K562 (cell line): ENCODE results near the gene SFTPB. TPM values are rescaled to one million over a fixed set of nuclear protein-coding genes. Genes with fewer than 3 reads are reported as not detected.

ENCODE experiments used
- ATAC-seq: fragments of 200-7000 bp; cut with Tn5 transposase; 3 replicates; pipeline ENCODE4 v1.9.1; 2020; ENCODE audit warnings: moderate library complexity
- BruUV-seq: library from RNA; stranded (reverse); fragments of 400-500 nt; replicated peaks from 2 replicates; lab custom pipeline; 2021; lab: Mats Ljungman, UMichigan
- CTCF ChIA-PET: fragments of 300-600 bp; formaldehyde crosslinking; extraction: SDS; loops from one replicate; lab custom pipeline; 2021; ENCODE audit warnings: low intra/inter-chr PET ratio; lab: Yijun Ruan, JAX
- POLR2A ChIA-PET: fragments of 300-600, 350-650 bp; sonication (Branson Sonifier 250); formaldehyde crosslinking; extraction: SDS; loops from one replicate; lab custom pipeline; 2021; ENCODE audit warnings: antibody characterized with exemption, inconsistent platforms; lab: Yijun Ruan, JAX
- DNase-seq, 4 experiments: peaks; one replicate each; pipeline versions ENCODE4 v3.0.0 to v3.0.0-alpha.2; 2011 to 2018; ENCODE audit warnings: low spot score in 3 of 4, mixed read lengths in 3 of 4; ENCODE audit errors: extremely low read depth in 1 of 4
- FAIRE-seq: peaks from 2 replicates; lab custom pipeline; 2011; peaks lifted over from hg19 to GRCh38; lab: Jason Lieb, UNC
- H2AFZ ChIP-seq: 2 replicates; pipeline ENCODE4 v1.6.0; 2011; ENCODE audit warnings: low read depth, low read length, control low read depth, inconsistent platforms
- H3K27ac ChIP-seq: fragments of 200-600 bp; 3 replicates; pipeline ENCODE4 v1.8.0; 2011; ENCODE audit warnings: low read depth, mild to moderate bottlenecking, control low read depth, inconsistent platforms, low read length, moderate library complexity, mixed read lengths; ENCODE audit errors: extremely low read depth
- H3K27me3 ChIP-seq, 2 experiments: fragments of 300-600 bp in 1 of 2; 2 replicates in 1 of 2; 3 replicates in 1 of 2; pipeline versions ENCODE4 v1.6.0 to v1.8.0; 2011; ENCODE audit warnings: inconsistent platforms in 2 of 2, low read length in 2 of 2, mild to moderate bottlenecking in 1 of 2, mixed read lengths in 1 of 2, moderate library complexity in 1 of 2; ENCODE audit not compliant: control insufficient read depth in 2 of 2, insufficient read depth in 2 of 2
- H3K36me3 ChIP-seq: fragments of 300-600 bp; 3 replicates; pipeline ENCODE4 v1.8.0; 2011; ENCODE audit warnings: mild to moderate bottlenecking, low read length, inconsistent platforms; ENCODE audit not compliant: control insufficient read depth, insufficient read depth
- H3K4me1 ChIP-seq, 2 experiments: fragments of 200-600 bp in 1 of 2; replicated peaks in 1 of 2; 2 replicates in 1 of 2; 3 replicates in 1 of 2; pipeline versions ENCODE4 v1.5.1 to v1.8.0; 2011; ENCODE audit warnings: inconsistent platforms in 2 of 2, low read length in 2 of 2, mild to moderate bottlenecking in 1 of 2, mixed read lengths in 1 of 2, moderate library complexity in 1 of 2; ENCODE audit not compliant: control insufficient read depth in 2 of 2, insufficient read depth in 2 of 2
- H3K4me2 ChIP-seq: 2 replicates; pipeline ENCODE4 v1.6.1; 2011; ENCODE audit warnings: low read length, control low read depth, inconsistent platforms, mixed read lengths; ENCODE audit not compliant: insufficient read depth
- H3K4me3 ChIP-seq: fragments of 200-600 bp; sonication (generic), shearing (Covaris generic); 2 replicates; pipeline ENCODE4 v1.5.1; 2016; ENCODE audit warnings: control low read depth, inconsistent platforms
- H3K79me2 ChIP-seq: fragments of 200-600 bp; 3 replicates; pipeline ENCODE4 v1.8.0; 2011; ENCODE audit warnings: low read length, inconsistent platforms; ENCODE audit not compliant: control insufficient read depth, insufficient read depth
- H3K9ac ChIP-seq, 2 experiments: 2 replicates each; pipeline versions ENCODE4 v1.6.0 to v1.6.1; 2011; ENCODE audit warnings: low read depth in 2 of 2, low read length in 2 of 2, control low read depth in 1 of 2, inconsistent platforms in 1 of 2, mild to moderate bottlenecking in 1 of 2, mixed read lengths in 1 of 2; ENCODE audit not compliant: insufficient read depth in 1 of 2
- H3K9me1 ChIP-seq: one replicate; pipeline ENCODE4 v1.6.0; 2011; ENCODE audit warnings: inconsistent platforms, mild to moderate bottlenecking, low read length, moderate library complexity; ENCODE audit not compliant: control insufficient read depth, insufficient read depth
- H3K9me3 ChIP-seq: replicated peaks from 2 replicates; pipeline ENCODE4 v1.5.1; 2011; ENCODE audit warnings: low read depth, low read length, inconsistent platforms; ENCODE audit not compliant: control insufficient read depth, insufficient read depth
- H4K20me1 ChIP-seq: replicated peaks from 2 replicates; pipeline ENCODE4 v1.6.1; 2011; ENCODE audit warnings: low read length, inconsistent platforms, mixed read lengths; ENCODE audit not compliant: control insufficient read depth, insufficient read depth
- HDAC6 ChIP-seq: IDR thresholded peaks from 2 replicates; pipeline ENCODE4 v1.6.1; 2012; ENCODE audit warnings: low read depth, mild to moderate bottlenecking, control low read depth, inconsistent platforms, low read length, moderate library complexity
- HNRNPH1 ChIP-seq: fragments of 200-400 bp; formaldehyde crosslinking; optimal IDR thresholded peaks from 2 replicates; pipeline ENCODE3; 2017; ENCODE audit warnings: low read depth, mild to moderate bottlenecking, low read length, moderate library complexity
- NR2C1 ChIP-seq, 2 experiments: fragments of 450-650 bp; IDR thresholded peaks; 2 replicates each; pipeline ENCODE4 v1.6.1; 2017; ENCODE audit warnings: mild to moderate bottlenecking in 2 of 2, antibody characterized with exemption in 1 of 2, inconsistent platforms in 1 of 2, missing compliant biosample characterization in 1 of 2, missing genetic modification characterization in 1 of 2
- NRF1 ChIP-seq, 2 experiments: fragments of 450-650 bp; IDR thresholded peaks in 1 of 2; conservative IDR thresholded peaks in 1 of 2; 2 replicates each; pipeline ENCODE4 v1.6.1; 2014; ENCODE audit warnings: mild to moderate bottlenecking in 2 of 2
- SMARCB1 ChIP-seq: IDR thresholded peaks from 2 replicates; pipeline ENCODE4 v1.6.1; 2011; ENCODE audit warnings: improper control_type of control experiment, low read depth; ENCODE audit not compliant: insufficient read length
- STAG1 ChIP-seq: sonication (generic); formaldehyde crosslinking; IDR thresholded peaks from 2 replicates; pipeline ENCODE4 v1.5.0; 2020; ENCODE audit warnings: missing genetic modification reagents, borderline replicate concordance
- TFAM ChIP-seq: fragments of 250-450 bp; sonication (Bioruptor Pico); conservative IDR thresholded peaks from 2 replicates; pipeline ENCODE4 v1.5.0; 2021; ENCODE audit warnings: mild to moderate bottlenecking, moderate library complexity
- TOE1 ChIP-seq, 2 experiments: fragments of 450-650 bp in 1 of 2; sonication (generic) in 1 of 2; formaldehyde crosslinking in 1 of 2; IDR thresholded peaks; 2 replicates each; pipeline versions ENCODE4 v1.7.1 to v1.8.0; 2016 to 2022; ENCODE audit warnings: borderline replicate concordance in 2 of 2, mild to moderate bottlenecking in 2 of 2, antibody characterized with exemption in 1 of 2, inconsistent platforms in 1 of 2, low read depth in 1 of 2, missing genetic modification reagents in 1 of 2, moderate library complexity in 1 of 2
- ZNF134 ChIP-seq: fragments of 250-450 bp; sonication (Bioruptor Pico); conservative IDR thresholded peaks from 2 replicates; pipeline ENCODE4 v1.4.0; 2020
- ZNF707 ChIP-seq: fragments of 250-450 bp; sonication (Bioruptor Pico); conservative IDR thresholded peaks from 2 replicates; pipeline ENCODE4 v1.8.0; 2022; ENCODE audit warnings: inconsistent platforms, mild to moderate bottlenecking, moderate library complexity
- WGBS: fragments of 100-300 bp; shearing (Covaris generic); methylation state at CpG from one replicate; pipeline ENCODE4 v1.1.6; 2016; ENCODE audit warnings: low coverage, mixed read lengths; ENCODE audit not compliant: insufficient coverage; ENCODE audit errors: missing lambda C conversion rate; 5-methylcytosine and 5-hydroxymethylcytosine counted together
- in situ Hi-C: fragments of 300-500 bp; cut with MboI; formaldehyde crosslinking; loops from 4 replicates; pipeline ENCODE4 v1.15.0; 2018; ENCODE audit warnings: inconsistent platforms, mixed read lengths
- intact Hi-C: fragments of 100-400 bp; cut with micrococcal nuclease; formaldehyde crosslinking; loops from 2 replicates; pipeline ENCODE4 v1.14.2; 2022
- polyA plus RNA-seq, 8 experiments: library from polyadenylated mRNA; depleted of rRNA in 4 of 8; stranded (reverse) in 5 of 8; unstranded in 3 of 8; fragments of >200 nt; fragmentation: Nextera tagmentation in 2 of 8; fragmentation: Illumina TruSeq in 1 of 8; extraction: Ambion mirVana in 2 of 8; extraction: Trizol in 1 of 8; gene quantifications; 2 replicates each; pipeline versions ENCODE4 v1.2.1 to v1.2.3, GENCODE V29; 2011 to 2014; ENCODE audit warnings: inconsistent platforms in 1 of 8, missing spikeins in 1 of 8
- total RNA-seq, 7 experiments: library from RNA; depleted of rRNA in 6 of 7; stranded (reverse); fragments of >200 nt in 6 of 7; fragmentation: Illumina TruSeq in 2 of 7; extraction: Trizol in 2 of 7; gene quantifications; 2 replicates each; pipeline versions ENCODE4 v1.2.1 to v1.2.3, GENCODE V29; 2011 to 2021; ENCODE audit warnings: low replicate concordance in 1 of 7
- TF ChIP-seq, protein P1 (sequence below): fragments of 250-450 bp; sonication (Bioruptor Pico); IDR thresholded peaks from 2 replicates; pipeline ENCODE4 v1.4.0; 2020; ENCODE audit warnings: mild to moderate bottlenecking
- TF ChIP-seq, protein P2 (sequence below): fragments of 450-650 bp; IDR thresholded peaks from 2 replicates; pipeline ENCODE4 v1.6.1; 2016; ENCODE audit warnings: mild to moderate bottlenecking
- TF ChIP-seq, protein P3 (sequence below): fragments of 450-650 bp; IDR thresholded peaks from 2 replicates; pipeline ENCODE4 v1.6.1; 2016
- TF ChIP-seq, protein P4 (sequence below): sonication (generic); formaldehyde crosslinking; IDR thresholded peaks from 2 replicates; pipeline ENCODE4 v1.8.1; 2023; ENCODE audit warnings: mild to moderate bottlenecking, missing genetic modification reagents

The SFTPB gene
- total and polyA plus RNA-seq, 9 of the 15 experiments (the other 6 are each of a cell fraction or from before 2014, with no cell fraction given): 0.03 to 7.0 TPM; not detected in 7

DNA sequence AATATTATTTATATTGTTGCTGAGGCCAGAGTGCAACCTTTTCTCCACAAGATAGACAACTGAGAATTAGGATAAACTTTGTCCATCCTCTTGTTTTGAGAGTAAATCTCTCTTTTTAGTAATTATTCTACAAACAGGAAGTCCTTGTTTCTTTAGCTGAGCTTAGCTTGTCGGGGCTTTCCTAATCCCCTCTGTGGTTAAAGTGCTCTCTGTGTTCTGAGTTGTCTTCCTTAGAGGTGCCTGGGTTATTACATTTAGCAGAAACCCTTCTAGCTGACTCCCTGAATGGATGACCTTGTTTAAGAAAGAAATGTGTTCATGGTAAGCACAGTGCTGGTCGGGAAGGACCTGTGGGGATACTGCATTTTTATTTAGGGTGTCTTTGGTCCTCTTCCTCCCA is 39.3 kb downstream of the SFTPB start (continued):
- TF ChIP-seq TOE1 (IDR thresholded peaks at IDR 0.05; ENCODE audit: borderline replicate concordance): no peak
- TF ChIP-seq TOE1 (CRISPR knock-in tag; IDR thresholded peaks at IDR 0.05; ENCODE audit: borderline replicate concordance, low read depth): no peak
- no peak for TF ChIP-seq SMARCB1
- TF ChIP-seq, protein P1, sequence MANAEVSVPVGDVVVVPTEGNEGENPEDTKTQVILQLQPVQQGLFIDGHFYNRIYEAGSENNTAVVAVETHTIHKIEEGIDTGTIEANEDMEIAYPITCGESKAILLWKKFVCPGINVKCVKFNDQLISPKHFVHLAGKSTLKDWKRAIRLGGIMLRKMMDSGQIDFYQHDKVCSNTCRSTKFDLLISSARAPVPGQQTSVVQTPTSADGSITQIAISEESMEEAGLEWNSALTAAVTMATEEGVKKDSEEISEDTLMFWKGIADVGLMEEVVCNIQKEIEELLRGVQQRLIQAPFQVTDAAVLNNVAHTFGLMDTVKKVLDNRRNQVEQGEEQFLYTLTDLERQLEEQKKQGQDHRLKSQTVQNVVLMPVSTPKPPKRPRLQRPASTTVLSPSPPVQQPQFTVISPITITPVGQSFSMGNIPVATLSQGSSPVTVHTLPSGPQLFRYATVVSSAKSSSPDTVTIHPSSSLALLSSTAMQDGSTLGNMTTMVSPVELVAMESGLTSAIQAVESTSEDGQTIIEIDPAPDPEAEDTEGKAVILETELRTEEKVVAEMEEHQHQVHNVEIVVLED: no peak
- TF ChIP-seq, protein P2, sequence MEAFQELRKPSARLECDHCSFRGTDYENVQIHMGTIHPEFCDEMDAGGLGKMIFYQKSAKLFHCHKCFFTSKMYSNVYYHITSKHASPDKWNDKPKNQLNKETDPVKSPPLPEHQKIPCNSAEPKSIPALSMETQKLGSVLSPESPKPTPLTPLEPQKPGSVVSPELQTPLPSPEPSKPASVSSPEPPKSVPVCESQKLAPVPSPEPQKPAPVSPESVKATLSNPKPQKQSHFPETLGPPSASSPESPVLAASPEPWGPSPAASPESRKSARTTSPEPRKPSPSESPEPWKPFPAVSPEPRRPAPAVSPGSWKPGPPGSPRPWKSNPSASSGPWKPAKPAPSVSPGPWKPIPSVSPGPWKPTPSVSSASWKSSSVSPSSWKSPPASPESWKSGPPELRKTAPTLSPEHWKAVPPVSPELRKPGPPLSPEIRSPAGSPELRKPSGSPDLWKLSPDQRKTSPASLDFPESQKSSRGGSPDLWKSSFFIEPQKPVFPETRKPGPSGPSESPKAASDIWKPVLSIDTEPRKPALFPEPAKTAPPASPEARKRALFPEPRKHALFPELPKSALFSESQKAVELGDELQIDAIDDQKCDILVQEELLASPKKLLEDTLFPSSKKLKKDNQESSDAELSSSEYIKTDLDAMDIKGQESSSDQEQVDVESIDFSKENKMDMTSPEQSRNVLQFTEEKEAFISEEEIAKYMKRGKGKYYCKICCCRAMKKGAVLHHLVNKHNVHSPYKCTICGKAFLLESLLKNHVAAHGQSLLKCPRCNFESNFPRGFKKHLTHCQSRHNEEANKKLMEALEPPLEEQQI: no peak

DNA sequence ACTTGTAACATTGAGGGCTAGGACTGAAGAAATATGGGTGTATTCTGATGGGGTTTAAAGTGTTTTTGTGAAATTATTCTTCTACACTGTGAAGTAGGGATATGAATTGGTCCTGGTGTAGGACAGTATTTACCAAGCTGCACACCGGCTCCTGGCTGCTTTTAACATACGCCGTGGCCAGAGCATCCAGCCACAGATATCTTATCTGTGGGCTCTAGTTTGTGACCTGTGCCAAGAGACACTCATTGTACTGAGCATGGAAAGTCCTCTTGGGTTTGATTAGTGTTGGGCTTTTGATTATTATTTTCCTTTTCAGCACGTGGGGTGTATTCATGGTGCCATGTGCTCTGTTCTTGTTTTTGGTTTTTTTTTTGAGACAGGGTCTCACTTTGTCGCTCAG is 44.0 kb downstream of the SFTPB start:
- Histone ChIP-seq H3K27me3 (no peaks in the 10 kb centered on the region), H3K36me3 (peaks cover 95% of the 10 kb centered on the region), H3K4me3 (no peak overlapping the region), H3K4me1 (no peaks in the 10 kb centered on the region), H3K9ac (no peak overlapping the region), H3K79me2 (peaks cover 21% of the 10 kb centered on the region), H2AFZ (no peak overlapping the region), H3K4me2 (no peak overlapping the region), H3K9me1 (no peaks in the 10 kb centered on the region), H3K9me3 (no peaks in the 10 kb centered on the region), H3K27ac (no peak overlapping the region), H4K20me1 (no peaks in the 10 kb centered on the region)
- intact Hi-C loops: no loop called here
- no TSS peak for BruUV-seq
- FAIRE-seq (no peak), DNase-seq (no peak), ATAC-seq (no peak)
- ChIA-PET CTCF (no interaction called here), POLR2A (no interaction called here)
- in situ Hi-C loops: no loop called here
- WGBS: 86% methylated on average over 5 of the region's 5 CpGs
- TF ChIP-seq, protein P3, sequence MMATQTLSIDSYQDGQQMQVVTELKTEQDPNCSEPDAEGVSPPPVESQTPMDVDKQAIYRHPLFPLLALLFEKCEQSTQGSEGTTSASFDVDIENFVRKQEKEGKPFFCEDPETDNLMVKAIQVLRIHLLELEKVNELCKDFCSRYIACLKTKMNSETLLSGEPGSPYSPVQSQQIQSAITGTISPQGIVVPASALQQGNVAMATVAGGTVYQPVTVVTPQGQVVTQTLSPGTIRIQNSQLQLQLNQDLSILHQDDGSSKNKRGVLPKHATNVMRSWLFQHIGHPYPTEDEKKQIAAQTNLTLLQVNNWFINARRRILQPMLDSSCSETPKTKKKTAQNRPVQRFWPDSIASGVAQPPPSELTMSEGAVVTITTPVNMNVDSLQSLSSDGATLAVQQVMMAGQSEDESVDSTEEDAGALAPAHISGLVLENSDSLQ: no peak
- TF ChIP-seq NR2C1 (IDR thresholded peaks at IDR 0.05) (no peak), NR2C1 (tag; IDR thresholded peaks at IDR 0.05) (no peak), TFAM (CRISPR knock-in tag) (no peak), STAG1 (CRISPR knock-in tag) (no peak), HNRNPH1 (no peak), ZNF707 (CRISPR knock-in tag) (no peak), HDAC6 (no peak), NRF1 (conservative IDR thresholded peaks at IDR 0.05 in 1 of 2, IDR thresholded peaks at IDR 0.05 in 1 of 2) (no peak), ZNF134 (CRISPR knock-in tag) (no peak)
- TF ChIP-seq, protein P4, sequence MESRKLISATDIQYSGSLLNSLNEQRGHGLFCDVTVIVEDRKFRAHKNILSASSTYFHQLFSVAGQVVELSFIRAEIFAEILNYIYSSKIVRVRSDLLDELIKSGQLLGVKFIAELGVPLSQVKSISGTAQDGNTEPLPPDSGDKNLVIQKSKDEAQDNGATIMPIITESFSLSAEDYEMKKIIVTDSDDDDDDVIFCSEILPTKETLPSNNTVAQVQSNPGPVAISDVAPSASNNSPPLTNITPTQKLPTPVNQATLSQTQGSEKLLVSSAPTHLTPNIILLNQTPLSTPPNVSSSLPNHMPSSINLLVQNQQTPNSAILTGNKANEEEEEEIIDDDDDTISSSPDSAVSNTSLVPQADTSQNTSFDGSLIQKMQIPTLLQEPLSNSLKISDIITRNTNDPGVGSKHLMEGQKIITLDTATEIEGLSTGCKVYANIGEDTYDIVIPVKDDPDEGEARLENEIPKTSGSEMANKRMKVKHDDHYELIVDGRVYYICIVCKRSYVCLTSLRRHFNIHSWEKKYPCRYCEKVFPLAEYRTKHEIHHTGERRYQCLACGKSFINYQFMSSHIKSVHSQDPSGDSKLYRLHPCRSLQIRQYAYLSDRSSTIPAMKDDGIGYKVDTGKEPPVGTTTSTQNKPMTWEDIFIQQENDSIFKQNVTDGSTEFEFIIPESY (CRISPR knock-in tag): no peak
